ENCODE results near the gene TBC1D12.

DNA sequence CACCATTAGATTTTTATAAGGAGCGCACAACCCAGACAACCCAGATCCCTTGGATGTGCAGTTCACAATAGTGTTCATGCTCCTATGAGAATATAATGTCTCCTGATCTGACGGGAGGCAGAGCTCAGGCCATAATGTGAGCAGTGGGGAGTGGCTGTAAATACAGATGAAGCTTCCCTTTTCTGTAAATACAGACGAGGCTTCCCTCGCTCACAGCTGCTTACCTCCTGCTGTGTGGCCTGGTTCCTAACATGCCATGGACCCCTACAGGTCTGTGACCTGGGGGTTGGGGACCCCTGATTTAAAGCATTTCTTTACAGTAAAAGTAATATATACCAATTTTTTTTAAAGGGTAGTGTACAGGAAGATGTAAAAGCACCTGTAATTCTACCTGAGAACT lies 176.4 kb downstream of the TBC1D12 start:
- no peak for TF ChIP-seq EZH2phosphoT487 (IDR thresholded peaks at IDR 0.05; ENCODE audit: borderline replicate concordance, low read depth, low read length)
- TF ChIP-seq, protein P1, sequence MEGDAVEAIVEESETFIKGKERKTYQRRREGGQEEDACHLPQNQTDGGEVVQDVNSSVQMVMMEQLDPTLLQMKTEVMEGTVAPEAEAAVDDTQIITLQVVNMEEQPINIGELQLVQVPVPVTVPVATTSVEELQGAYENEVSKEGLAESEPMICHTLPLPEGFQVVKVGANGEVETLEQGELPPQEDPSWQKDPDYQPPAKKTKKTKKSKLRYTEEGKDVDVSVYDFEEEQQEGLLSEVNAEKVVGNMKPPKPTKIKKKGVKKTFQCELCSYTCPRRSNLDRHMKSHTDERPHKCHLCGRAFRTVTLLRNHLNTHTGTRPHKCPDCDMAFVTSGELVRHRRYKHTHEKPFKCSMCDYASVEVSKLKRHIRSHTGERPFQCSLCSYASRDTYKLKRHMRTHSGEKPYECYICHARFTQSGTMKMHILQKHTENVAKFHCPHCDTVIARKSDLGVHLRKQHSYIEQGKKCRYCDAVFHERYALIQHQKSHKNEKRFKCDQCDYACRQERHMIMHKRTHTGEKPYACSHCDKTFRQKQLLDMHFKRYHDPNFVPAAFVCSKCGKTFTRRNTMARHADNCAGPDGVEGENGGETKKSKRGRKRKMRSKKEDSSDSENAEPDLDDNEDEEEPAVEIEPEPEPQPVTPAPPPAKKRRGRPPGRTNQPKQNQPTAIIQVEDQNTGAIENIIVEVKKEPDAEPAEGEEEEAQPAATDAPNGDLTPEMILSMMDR (conservative IDR thresholded peaks at IDR 0.05; ENCODE audit: low read length), result no peak

Data from OCI-LY7 (cell line).